Esophagus muscularis mucosa (tissue), 4 donors: ENCODE data around the gene PRKCB. TPM values are rescaled to one million over a fixed set of nuclear protein-coding genes. Genes with fewer than 3 reads are reported as not detected.
A peak's percentile ranks its signal among the peaks of the same experiment; 100 is the strongest.
"Not testable (repeated sequence)": the region's sequence is repeated elsewhere in the genome, so short reads cannot be mapped to it uniquely, and the experiment has no call there.

Source experiments
- DNase-seq: peaks from one replicate; pipeline ENCODE4 v3.0.0-alpha.2; 2017; ENCODE audit errors: extremely low spot score
- H3K27ac ChIP-seq, 4 donors: fragments of 200-600 bp; sonication (generic); replicated peaks in 1 of 4; 1 replicate in 3 of 4; 2 replicates in 1 of 4; pipeline ENCODE4 v1.5.1; 2016 to 2019; ENCODE audit warnings: mild to moderate bottlenecking in 1 of 4
- H3K27me3 ChIP-seq, 4 donors: fragments of 200-600 bp; sonication (generic); one replicate each; pipeline versions ENCODE4 v1.5.1 to v1.6.0; 2016 to 2019
- H3K36me3 ChIP-seq, 4 donors: fragments of 200-600 bp; sonication (generic); one replicate each; pipeline ENCODE4 v1.5.1; 2016 to 2019
- H3K4me1 ChIP-seq, 4 donors: fragments of 200-600 bp; sonication (generic); one replicate each; pipeline ENCODE4 v1.5.1; 2016 to 2019
- H3K4me3 ChIP-seq, 4 donors: fragments of 200-600 bp; sonication (generic); 1 replicate in 2 of 4; 2 replicates in 2 of 4; pipeline ENCODE4 v1.5.1; 2016 to 2019; ENCODE audit warnings: mild to moderate bottlenecking in 4 of 4, moderate library complexity in 1 of 4
- H3K9me3 ChIP-seq, 4 donors: fragments of 200-600 bp; sonication (generic); 1 replicate in 3 of 4; 2 replicates in 1 of 4; pipeline ENCODE4 v1.5.1; 2016 to 2019
- CTCF ChIP-seq, 3 experiments: fragments of 200-600 bp in 2 of 3; fragments of 450-650 bp in 1 of 3; sonication (generic) in 2 of 3; IDR thresholded peaks; one replicate each; pipeline ENCODE4 v1.5.1; 2017 to 2019; ENCODE audit warnings: antibody characterized with exemption in 3 of 3, mild to moderate bottlenecking in 2 of 3, moderate library complexity in 1 of 3
- EP300 ChIP-seq: sonication (generic); formaldehyde crosslinking; IDR thresholded peaks from one replicate; pipeline ENCODE4 v1.6.1; 2017; ENCODE audit warnings: antibody characterized with exemption
- POLR2A ChIP-seq: fragments of 450-650 bp; IDR thresholded peaks from one replicate; pipeline ENCODE4 v1.6.1; 2017; ENCODE audit warnings: antibody characterized with exemption, moderate library complexity, mild to moderate bottlenecking, low read depth
- POLR2AphosphoS5 ChIP-seq, 2 donors: sonication (generic); formaldehyde crosslinking; IDR thresholded peaks; one replicate each; pipeline ENCODE4 v1.6.1; 2017; ENCODE audit warnings: antibody characterized with exemption in 2 of 2
- WGBS: methylation state at CpG from one replicate; pipeline ENCODE4 v1.1.5; 2018; 5-methylcytosine and 5-hydroxymethylcytosine counted together
- intact Hi-C: fragments of 100-400 bp; cut with DNase I; formaldehyde crosslinking; loops from one replicate; pipeline ENCODE4 v1.15.1; 2023
- total RNA-seq, 4 donors: library from RNA; depleted of rRNA; stranded (reverse); fragments of >200 nt; gene quantifications; one replicate each; pipeline versions ENCODE4 v1.1.0 to v1.2.1, GENCODE V29; 2016

PRKCB gene
- total RNA-seq, 4 donors from 2014 or later, result 5.8 to 15.6 (median 9.7) TPM

- Histone ChIP-seq H3K36me3 (no peaks in the 10 kb centered on the region), H3K27ac (no peak overlapping the region), H3K4me3 (no peak overlapping the region), H3K4me1 (no peaks in the 10 kb centered on the region), H3K27me3 (no peaks in the 10 kb centered on the region), H3K9me3 (no peaks in the 10 kb centered on the region)
- TF ChIP-seq POLR2A, result no peak
- no peak for TF ChIP-seq EP300
- TF ChIP-seq CTCF (IDR thresholded peaks at IDR 0.05), result no peak
- no peak for TF ChIP-seq POLR2AphosphoS5 (IDR thresholded peaks at IDR 0.05)
- intact Hi-C loops, result no loop called here
- WGBS, result 56% methylated on average over 2 of the region's 2 CpGs
- peak; percentile 77 for DNase-seq
These were observed 263.1 kb downstream of the PRKCB start for GRCh38 chr16:24098896-24099295.

DNA sequence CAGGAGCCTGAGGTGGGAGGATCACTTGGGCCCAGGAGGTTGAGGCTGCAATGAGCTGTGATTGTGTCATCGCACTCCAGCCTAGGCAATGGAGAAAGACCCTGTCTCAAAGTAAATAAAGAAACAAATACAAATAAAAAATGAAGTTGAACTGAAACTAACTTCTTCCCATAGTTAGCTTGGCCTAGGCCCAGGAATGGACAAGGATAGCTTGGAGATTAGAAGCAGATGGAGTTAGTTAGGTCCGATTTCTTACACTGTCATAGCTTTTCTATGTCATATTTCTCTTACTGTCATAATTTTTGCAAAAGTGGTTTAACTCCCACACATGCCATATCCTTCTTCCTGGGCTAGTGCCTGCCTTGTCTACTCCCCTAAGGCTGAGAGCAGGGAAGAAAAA, 265.6 kb downstream of the PRKCB start:
- H3K27me3 ChIP-seq, result no peaks in the 10 kb centered on the region
- no peaks in the 10 kb centered on the region for H3K36me3 ChIP-seq
- intact Hi-C loops, result no loop called here

GRCh38 chr16:24102209-24102660, 266.5 kb downstream of the PRKCB start:
- no peaks in the 10 kb centered on the region for H3K9me3 ChIP-seq
- TF ChIP-seq POLR2A (no peak), EP300 (no peak), POLR2AphosphoS5 (IDR thresholded peaks at IDR 0.05) (no peak), CTCF (IDR thresholded peaks at IDR 0.05) (no peak)
- no peak overlapping the region for H3K27ac ChIP-seq
- no peaks in the 10 kb centered on the region for H3K4me1 ChIP-seq
- 57% methylated on average over 4 of the region's 4 CpGs for whole genome bisulfite sequencing
- DNase-seq, result peak; percentile 75
- intact Hi-C loops, result no loop called here
- no peaks in the 10 kb centered on the region for H3K27me3 ChIP-seq
- H3K4me3 ChIP-seq, result no peak overlapping the region
- no peaks in the 10 kb centered on the region for H3K36me3 ChIP-seq

More for the DNA sequence above, 265.6 kb downstream of the PRKCB start:
- Histone ChIP-seq H3K27ac (no peak overlapping the region), H3K9me3 (no peaks in the 10 kb centered on the region), H3K4me1 (no peaks in the 10 kb centered on the region), H3K4me3 (no peak overlapping the region)
- no peak for TF ChIP-seq CTCF (IDR thresholded peaks at IDR 0.05)
- TF ChIP-seq POLR2A, result no peak
- no peak for TF ChIP-seq EP300
- no peak for TF ChIP-seq POLR2AphosphoS5 (IDR thresholded peaks at IDR 0.05)
- 82% methylated on average over 2 of the region's 2 CpGs for WGBS
- DNase-seq, result no peak

DNA sequence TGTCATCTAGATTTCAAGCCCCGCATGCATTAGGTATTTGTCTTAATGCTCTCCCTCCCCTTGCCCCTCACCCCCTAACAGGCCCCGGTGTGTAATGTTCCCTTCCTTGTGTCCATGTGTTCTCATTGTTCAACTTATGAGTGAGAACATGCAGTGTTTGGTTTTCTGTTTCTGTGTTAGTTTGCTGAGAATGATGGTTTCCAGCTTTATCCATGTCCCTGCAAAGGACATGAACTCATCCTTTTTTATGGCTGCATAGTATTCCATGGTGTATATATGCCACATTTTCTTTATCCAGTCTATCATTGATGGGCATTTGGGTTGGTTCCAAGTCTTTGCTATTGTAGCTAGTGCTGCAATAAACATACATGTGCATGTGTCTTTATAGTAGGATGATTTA, 269.7 kb downstream of the PRKCB start:
- H3K4me1 ChIP-seq, intact Hi-C loops, H3K27me3 ChIP-seq, H3K9me3 ChIP-seq, H3K4me3 ChIP-seq, DNase-seq, H3K27ac ChIP-seq, H3K36me3 ChIP-seq: not testable (repeated sequence)
- 74% methylated on average over 2 of the region's 2 CpGs for WGBS

- intact Hi-C loops, H3K36me3 ChIP-seq, H3K27ac ChIP-seq, H3K27me3 ChIP-seq, H3K4me1 ChIP-seq, H3K4me3 ChIP-seq, DNase-seq, H3K9me3 ChIP-seq: not testable (repeated sequence)
- WGBS, result 68% methylated on average over 1 of the region's 1 CpG
These were observed 272.3 kb downstream of the PRKCB start for GRCh38 chr16:24108090-24108489.

DNA sequence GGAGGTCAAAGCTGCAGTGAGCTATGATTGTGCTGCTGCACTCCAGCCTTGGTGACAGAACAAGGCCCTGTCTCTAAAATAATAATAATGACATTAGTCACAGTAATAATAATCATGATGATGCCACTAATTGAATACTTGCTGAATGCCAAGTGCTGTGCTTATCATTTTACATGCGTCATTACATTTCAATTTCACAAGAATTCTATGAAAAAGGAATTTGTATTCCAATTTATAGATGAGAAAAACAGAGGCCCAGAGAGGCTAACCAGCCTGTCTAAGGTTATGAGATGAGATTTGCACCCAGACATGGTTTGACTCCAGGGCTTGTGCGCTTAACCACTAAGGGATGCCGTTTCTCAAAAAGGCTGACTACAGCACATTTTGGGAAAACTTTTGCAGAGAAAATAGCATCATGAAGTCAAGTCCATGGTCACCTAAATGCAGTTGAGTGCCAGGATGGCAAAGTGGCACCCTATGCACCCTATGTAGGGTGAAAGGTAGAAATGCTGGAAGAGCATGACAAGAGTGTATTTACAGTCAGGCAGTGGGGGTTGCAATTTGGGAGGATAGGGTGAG, 276.0 kb downstream of the PRKCB start:
- no peaks in the 10 kb centered on the region for H3K4me1 ChIP-seq
- H3K9me3 ChIP-seq, result no peaks in the 10 kb centered on the region
- TF ChIP-seq EP300, result no peak
- no peak for TF ChIP-seq POLR2AphosphoS5 (IDR thresholded peaks at IDR 0.05)
- TF ChIP-seq CTCF (IDR thresholded peaks at IDR 0.05), result no peak
- TF ChIP-seq POLR2A, result no peak
- no peak overlapping the region for H3K27ac ChIP-seq
- no peak overlapping the region for H3K4me3 ChIP-seq
- H3K36me3 ChIP-seq, result no peaks in the 10 kb centered on the region
- 94% methylated on average over 3 of the region's 3 CpGs for WGBS
- DNase-seq, result no peak
- no peaks in the 10 kb centered on the region for H3K27me3 ChIP-seq
- intact Hi-C loops, result no loop called here
